Measurements from ENCODE around the gene IKZF1. TPM values are rescaled to one million over a fixed set of nuclear protein-coding genes. Genes with fewer than 3 reads are reported as not detected.

The IKZF1 gene
- total RNA-seq, 1 donor from 2014 or later: 0.86 TPM

DNA sequence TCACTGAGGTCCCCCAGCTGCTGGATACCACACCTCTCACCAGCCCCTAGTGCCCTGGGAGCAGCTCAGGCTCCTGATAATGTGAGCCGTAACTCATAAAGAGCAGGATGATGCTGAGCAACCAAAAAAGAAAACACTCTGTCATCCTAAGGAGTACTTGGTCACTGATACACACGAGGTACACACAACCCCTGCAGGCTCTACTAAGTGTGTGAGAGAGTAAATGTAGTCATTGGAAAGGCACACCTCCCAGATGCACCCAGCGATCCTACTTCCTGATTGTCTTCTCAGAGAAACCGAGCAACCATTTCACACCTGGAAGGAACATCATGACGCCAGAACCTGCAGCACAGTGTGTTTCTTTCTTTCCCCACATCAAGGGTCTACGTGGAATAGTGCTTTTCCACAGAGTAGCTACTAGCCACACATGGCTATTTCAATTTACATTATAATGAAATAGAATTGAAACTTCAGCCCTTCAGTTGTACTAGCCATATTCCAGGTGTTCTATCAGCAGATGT, 111.4 kb downstream of the IKZF1 start:
- H3K27ac Mint-ChIP-seq (ENCODE audit: unreplicated experiment): no peak overlapping the region
- no peak overlapping the region for H3K27ac ChIP-seq (ENCODE audit: low read depth, low read length)
- no peak overlapping the region for H3K4me3 Mint-ChIP-seq (ENCODE audit: unreplicated experiment)
- peaks cover 11% of the 10 kb centered on the region for H3K27me3 Mint-ChIP-seq (ENCODE audit: low read depth, unreplicated experiment)
- no peak for TF ChIP-seq EZH2 (IDR thresholded peaks at IDR 0.05; ENCODE audit: insufficient read depth, low read length)
- TF ChIP-seq, protein P1, sequence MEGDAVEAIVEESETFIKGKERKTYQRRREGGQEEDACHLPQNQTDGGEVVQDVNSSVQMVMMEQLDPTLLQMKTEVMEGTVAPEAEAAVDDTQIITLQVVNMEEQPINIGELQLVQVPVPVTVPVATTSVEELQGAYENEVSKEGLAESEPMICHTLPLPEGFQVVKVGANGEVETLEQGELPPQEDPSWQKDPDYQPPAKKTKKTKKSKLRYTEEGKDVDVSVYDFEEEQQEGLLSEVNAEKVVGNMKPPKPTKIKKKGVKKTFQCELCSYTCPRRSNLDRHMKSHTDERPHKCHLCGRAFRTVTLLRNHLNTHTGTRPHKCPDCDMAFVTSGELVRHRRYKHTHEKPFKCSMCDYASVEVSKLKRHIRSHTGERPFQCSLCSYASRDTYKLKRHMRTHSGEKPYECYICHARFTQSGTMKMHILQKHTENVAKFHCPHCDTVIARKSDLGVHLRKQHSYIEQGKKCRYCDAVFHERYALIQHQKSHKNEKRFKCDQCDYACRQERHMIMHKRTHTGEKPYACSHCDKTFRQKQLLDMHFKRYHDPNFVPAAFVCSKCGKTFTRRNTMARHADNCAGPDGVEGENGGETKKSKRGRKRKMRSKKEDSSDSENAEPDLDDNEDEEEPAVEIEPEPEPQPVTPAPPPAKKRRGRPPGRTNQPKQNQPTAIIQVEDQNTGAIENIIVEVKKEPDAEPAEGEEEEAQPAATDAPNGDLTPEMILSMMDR (IDR thresholded peaks at IDR 0.05; ENCODE audit: insufficient read depth, low read depth, low read length): no peak
- no peaks in the 10 kb centered on the region for H3K4me1 ChIP-seq (ENCODE audit: insufficient read depth, low read length)
- no peak overlapping the region for H3K4me2 ChIP-seq (ENCODE audit: low read length)
- H3K36me3 Mint-ChIP-seq (ENCODE audit: low read depth, unreplicated experiment): no peaks in the 10 kb centered on the region
- no peaks in the 10 kb centered on the region for H3K9me3 ChIP-seq (ENCODE audit: insufficient read depth, low read depth, low read length)
- no peak overlapping the region for H2AFZ ChIP-seq (ENCODE audit: low read depth, low read length)
- DNase-seq (ENCODE audit: low read depth) (no peak), FAIRE-seq (no peak)
- H3K27me3 ChIP-seq (ENCODE audit: insufficient read depth, low read length): peaks cover 5% of the 10 kb centered on the region
- H3K9ac ChIP-seq (ENCODE audit: low read length): no peak overlapping the region
- H3K4me1 Mint-ChIP-seq (ENCODE audit: low read depth, unreplicated experiment): peaks cover 7% of the 10 kb centered on the region
- H3K9me3 Mint-ChIP-seq (ENCODE audit: unreplicated experiment): no peaks in the 10 kb centered on the region
- no peaks in the 10 kb centered on the region for H4K20me1 ChIP-seq (ENCODE audit: insufficient read depth, low read length)
- H3K4me3 ChIP-seq (ENCODE audit: insufficient read depth, low read depth, low read length): no peak overlapping the region
- H3K36me3 ChIP-seq (ENCODE audit: insufficient read depth, low read length): no peaks in the 10 kb centered on the region
- H3K79me2 ChIP-seq (ENCODE audit: insufficient read depth, low read length): no peaks in the 10 kb centered on the region

DNA sequence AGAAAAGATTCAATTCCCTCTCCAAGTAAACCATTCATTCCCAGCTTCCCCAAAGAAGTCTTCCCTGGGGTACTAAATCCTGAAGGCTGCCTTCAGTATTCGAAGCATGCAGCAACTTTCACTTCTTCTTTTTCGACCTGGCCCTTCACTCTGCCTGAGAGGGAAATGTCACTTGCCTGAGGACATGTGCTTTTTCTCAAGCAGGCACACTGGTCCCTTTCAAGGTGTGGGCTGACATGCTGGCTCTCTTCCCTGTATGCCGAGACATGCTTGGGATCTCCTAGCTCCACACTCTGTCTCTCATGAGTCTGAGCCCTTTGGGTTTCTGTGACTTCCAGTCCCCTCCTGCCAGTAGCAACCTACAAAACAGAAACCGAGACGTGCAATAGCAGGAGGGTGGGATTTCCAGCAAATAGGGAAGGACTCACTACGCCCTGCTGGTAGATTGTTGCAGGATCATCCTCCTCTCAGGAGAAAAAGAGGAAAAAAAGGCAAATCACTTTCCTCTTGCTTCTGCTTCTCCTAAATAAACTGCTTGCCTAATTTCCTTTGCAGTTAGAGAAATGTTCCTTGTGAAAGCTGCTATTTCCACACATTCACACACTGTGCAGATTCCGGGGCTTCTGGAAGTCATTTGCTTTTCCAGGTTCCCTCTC, 112.1 kb downstream of the IKZF1 start:
- no peaks in the 10 kb centered on the region for H3K9me3 Mint-ChIP-seq (ENCODE audit: unreplicated experiment)
- Histone ChIP-seq H3K4me3 (ENCODE audit: insufficient read depth, low read depth, low read length) (no peak overlapping the region), H3K79me2 (ENCODE audit: insufficient read depth, low read length) (no peaks in the 10 kb centered on the region), H3K9me3 (ENCODE audit: insufficient read depth, low read depth, low read length) (no peaks in the 10 kb centered on the region), H3K36me3 (ENCODE audit: insufficient read depth, low read length) (no peaks in the 10 kb centered on the region), H3K4me2 (ENCODE audit: low read length) (no peak overlapping the region), H3K4me1 (ENCODE audit: insufficient read depth, low read length) (no peaks in the 10 kb centered on the region), H3K9ac (ENCODE audit: low read length) (no peak overlapping the region), H4K20me1 (ENCODE audit: insufficient read depth, low read length) (no peaks in the 10 kb centered on the region), H2AFZ (ENCODE audit: low read depth, low read length) (no peak overlapping the region), H3K27ac (ENCODE audit: low read depth, low read length) (no peak overlapping the region), H3K27me3 (ENCODE audit: insufficient read depth, low read length) (peaks cover 5% of the 10 kb centered on the region)
- H3K27me3 Mint-ChIP-seq (ENCODE audit: low read depth, unreplicated experiment): peaks cover 11% of the 10 kb centered on the region
- DNase-seq (ENCODE audit: low read depth) (no peak), FAIRE-seq (no peak)
- TF ChIP-seq EZH2 (IDR thresholded peaks at IDR 0.05; ENCODE audit: insufficient read depth, low read length): no peak
- TF ChIP-seq, protein P1 (IDR thresholded peaks at IDR 0.05; ENCODE audit: insufficient read depth, low read depth, low read length): no peak
- H3K36me3 Mint-ChIP-seq (ENCODE audit: low read depth, unreplicated experiment): no peaks in the 10 kb centered on the region
- H3K4me1 Mint-ChIP-seq (ENCODE audit: low read depth, unreplicated experiment): peaks cover 7% of the 10 kb centered on the region
- no peak overlapping the region for H3K27ac Mint-ChIP-seq (ENCODE audit: unreplicated experiment)
- no peak overlapping the region for H3K4me3 Mint-ChIP-seq (ENCODE audit: unreplicated experiment)

DNA sequence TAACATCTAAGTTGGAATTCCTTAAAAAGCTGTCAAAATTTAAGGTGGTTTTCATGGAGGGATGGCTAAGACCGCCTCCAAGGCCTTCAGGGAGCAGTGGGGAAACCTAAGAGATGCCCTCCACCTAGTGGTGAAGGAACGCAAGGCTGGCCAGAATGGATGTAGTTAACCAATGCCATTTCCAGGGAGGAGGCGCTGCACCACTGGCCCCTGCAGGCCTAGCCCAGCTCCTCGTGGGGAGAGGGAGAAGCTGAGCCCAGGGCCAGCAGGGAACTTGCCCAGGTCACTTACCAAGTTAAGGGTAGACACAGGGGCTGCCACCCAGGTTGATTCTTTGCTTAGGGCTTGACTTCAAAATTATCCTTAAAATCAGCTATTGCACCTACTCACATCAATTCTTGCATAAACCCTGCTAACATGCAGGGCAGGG, 113.6 kb downstream of the IKZF1 start:
- Histone ChIP-seq H3K27me3 (ENCODE audit: insufficient read depth, low read length) (peaks cover 5% of the 10 kb centered on the region), H3K36me3 (ENCODE audit: insufficient read depth, low read length) (no peaks in the 10 kb centered on the region), H4K20me1 (ENCODE audit: insufficient read depth, low read length) (no peaks in the 10 kb centered on the region), H3K27ac (ENCODE audit: low read depth, low read length) (no peak overlapping the region), H3K4me1 (ENCODE audit: insufficient read depth, low read length) (no peaks in the 10 kb centered on the region), H3K4me3 (ENCODE audit: insufficient read depth, low read depth, low read length) (no peak overlapping the region), H3K79me2 (ENCODE audit: insufficient read depth, low read length) (no peaks in the 10 kb centered on the region), H2AFZ (ENCODE audit: low read depth, low read length) (no peak overlapping the region), H3K9me3 (ENCODE audit: insufficient read depth, low read depth, low read length) (no peaks in the 10 kb centered on the region), H3K4me2 (ENCODE audit: low read length) (no peak overlapping the region), H3K9ac (ENCODE audit: low read length) (no peak overlapping the region)
- H3K27ac Mint-ChIP-seq (ENCODE audit: unreplicated experiment): no peak overlapping the region
- no peaks in the 10 kb centered on the region for H3K36me3 Mint-ChIP-seq (ENCODE audit: low read depth, unreplicated experiment)
- no peak overlapping the region for H3K4me3 Mint-ChIP-seq (ENCODE audit: unreplicated experiment)
- no peaks in the 10 kb centered on the region for H3K9me3 Mint-ChIP-seq (ENCODE audit: unreplicated experiment)
- peaks cover 7% of the 10 kb centered on the region for H3K4me1 Mint-ChIP-seq (ENCODE audit: low read depth, unreplicated experiment)
- peaks cover 11% of the 10 kb centered on the region for H3K27me3 Mint-ChIP-seq (ENCODE audit: low read depth, unreplicated experiment)
- FAIRE-seq (peak; percentile 81), DNase-seq (ENCODE audit: low read depth) (peak; percentile 54)
- TF ChIP-seq, protein P1 (IDR thresholded peaks at IDR 0.05; ENCODE audit: insufficient read depth, low read depth, low read length): peak; percentile 83
- TF ChIP-seq EZH2 (IDR thresholded peaks at IDR 0.05; ENCODE audit: insufficient read depth, low read length): no peak
